Trophoblast cell (in vitro differentiated cells and primary cell): ENCODE results near the gene BHLHE41.

ENCODE experiments used
- DNase-seq, 2 donors: peaks; one replicate each; pipeline ENCODE4 v3.0.0-alpha.2; 2016
- H2AFZ ChIP-seq: 2 replicates; pipeline ENCODE4 v1.6.1; 2013; ENCODE audit warnings: low read length, moderate library complexity, mild to moderate bottlenecking; ENCODE audit not compliant: insufficient read depth, poor library complexity
- H2AK5ac ChIP-seq: 2 replicates; pipeline ENCODE4 v1.6.1; 2013; ENCODE audit warnings: mild to moderate bottlenecking, low read length
- H2BK120ac ChIP-seq: 2 replicates; pipeline ENCODE4 v1.6.1; 2013; ENCODE audit warnings: low read length, mild to moderate bottlenecking, moderate library complexity; ENCODE audit not compliant: insufficient read depth, poor library complexity
- H2BK12ac ChIP-seq: 2 replicates; pipeline ENCODE4 v1.6.1; 2013; ENCODE audit warnings: mild to moderate bottlenecking, low read length, moderate library complexity
- H2BK5ac ChIP-seq: 2 replicates; pipeline ENCODE4 v1.6.1; 2013; ENCODE audit warnings: low read length, low read depth, moderate library complexity, mild to moderate bottlenecking; ENCODE audit not compliant: poor library complexity
- H3K14ac ChIP-seq: 2 replicates; pipeline ENCODE4 v1.6.1; 2013; ENCODE audit warnings: mild to moderate bottlenecking, low read length
- H3K18ac ChIP-seq: 2 replicates; pipeline ENCODE4 v1.6.1; 2013; ENCODE audit warnings: mild to moderate bottlenecking, low read length
- H3K23ac ChIP-seq: 2 replicates; pipeline ENCODE4 v1.6.1; 2013; ENCODE audit warnings: low read length
- H3K27ac ChIP-seq: 2 replicates; pipeline ENCODE4 v1.5.1; 2013; ENCODE audit warnings: low read depth, mild to moderate bottlenecking, inconsistent platforms, low read length, moderate library complexity
- H3K27me3 ChIP-seq: 2 replicates; pipeline ENCODE4 v1.6.1; 2013; ENCODE audit warnings: inconsistent platforms, mild to moderate bottlenecking, low read length, moderate library complexity; ENCODE audit not compliant: insufficient read depth
- H3K36me3 ChIP-seq, 2 experiments: 1 replicate in 1 of 2; 2 replicates in 1 of 2; pipeline ENCODE4 v1.6.1; 2013; ENCODE audit warnings: low read length in 2 of 2, mild to moderate bottlenecking in 2 of 2, moderate library complexity in 1 of 2; ENCODE audit not compliant: insufficient read depth in 2 of 2, control insufficient read depth in 1 of 2
- H3K4ac ChIP-seq: 2 replicates; pipeline ENCODE4 v1.6.1; 2013; ENCODE audit warnings: low read depth, mild to moderate bottlenecking, low read length, moderate library complexity
- H3K4me1 ChIP-seq, 2 experiments: 1 replicate in 1 of 2; 2 replicates in 1 of 2; pipeline ENCODE4 v1.6.1; 2013; ENCODE audit warnings: low read length in 2 of 2, mild to moderate bottlenecking in 2 of 2, moderate library complexity in 1 of 2; ENCODE audit not compliant: insufficient read depth in 2 of 2, control insufficient read depth in 1 of 2
- H3K4me2 ChIP-seq: 2 replicates; pipeline ENCODE4 v1.6.1; 2013; ENCODE audit warnings: inconsistent platforms, mild to moderate bottlenecking, low read length, moderate library complexity
- H3K4me3 ChIP-seq: 2 replicates; pipeline ENCODE4 v1.5.1; 2013; ENCODE audit warnings: mild to moderate bottlenecking, low read depth, low read length, inconsistent platforms
- H3K79me1 ChIP-seq: one replicate; pipeline ENCODE4 v1.6.1; 2013; ENCODE audit warnings: low read length
- H3K79me2 ChIP-seq: 2 replicates; pipeline ENCODE4 v1.6.1; 2013; ENCODE audit warnings: low read length, mild to moderate bottlenecking; ENCODE audit not compliant: control insufficient read depth, insufficient read depth, poor library complexity
- H3K9ac ChIP-seq: 2 replicates; pipeline ENCODE4 v1.6.1; 2013; ENCODE audit warnings: mild to moderate bottlenecking, low read length
- H3K9me3 ChIP-seq: 2 replicates; pipeline ENCODE4 v1.6.1; 2013; ENCODE audit warnings: low read depth, mild to moderate bottlenecking, control low read depth, inconsistent platforms, low read length; ENCODE audit not compliant: insufficient read depth
- H4K12ac ChIP-seq: 2 replicates; pipeline ENCODE4 v1.6.1; 2013; ENCODE audit warnings: low read depth, mild to moderate bottlenecking, low read length, moderate library complexity
- H4K8ac ChIP-seq: 2 replicates; pipeline ENCODE4 v1.6.1; 2013; ENCODE audit warnings: low read depth, mild to moderate bottlenecking, low read length, moderate library complexity
- H4K91ac ChIP-seq: one replicate; pipeline ENCODE4 v1.6.1; 2013; ENCODE audit warnings: low read depth, mild to moderate bottlenecking, low read length, moderate library complexity
- WGBS: extraction: QIAGEN DNeasy Blood & Tissue Kit; methylation state at CpG from one replicate; pipeline ENCODE4 v1.1.7; 2013; ENCODE audit warnings: missing lambda C conversion rate; ENCODE audit not compliant: insufficient read length, insufficient coverage; ENCODE audit errors: extremely low coverage; 5-methylcytosine and 5-hydroxymethylcytosine counted together

The BHLHE41 gene

GRCh38 chr12:26157001-26157400 is 32.2 kb upstream of the BHLHE41 start:
- Histone ChIP-seq H3K14ac (no peak overlapping the region), H3K79me1 (no peaks in the 10 kb centered on the region), H3K4me1 (peaks cover 7 to 12% of the 10 kb centered on the region in 2 experiments), H3K27ac (no peak overlapping the region), H3K4me3 (no peak overlapping the region), H3K27me3 (no peaks in the 10 kb centered on the region), H3K9me3 (no peaks in the 10 kb centered on the region), H3K4me2 (no peak overlapping the region), H2AK5ac (no peak overlapping the region), H2BK120ac (no peak overlapping the region), H2AFZ (no peak overlapping the region), H2BK12ac (no peak overlapping the region), H4K8ac (no peak overlapping the region), H2BK5ac (no peak overlapping the region), H3K9ac (no peak overlapping the region), H4K12ac (no peak overlapping the region), H3K79me2 (no peaks in the 10 kb centered on the region), H3K23ac (no peak overlapping the region), H3K4ac (no peak overlapping the region), H4K91ac (no peak overlapping the region), H3K36me3 (no peaks in the 10 kb centered on the region), H3K18ac (no peak overlapping the region)
- WGBS, result no CpG with 5 or more reads among the region's 3 CpGs
- no peak for DNase-seq

- H3K27me3 ChIP-seq, result no peaks in the 10 kb centered on the region
- no peak overlapping the region for H4K12ac ChIP-seq
- peak; percentile 86 to 93 for DNase-seq
- WGBS, result no CpG with 5 or more reads among the region's 17 CpGs
- no peak overlapping the region for H3K4ac ChIP-seq
- no peak overlapping the region for H3K23ac ChIP-seq
- no peaks in the 10 kb centered on the region for H3K79me1 ChIP-seq
- no peaks in the 10 kb centered on the region for H3K79me2 ChIP-seq
- H4K91ac ChIP-seq, result no peak overlapping the region
- no peak overlapping the region for H2AFZ ChIP-seq
- no peak overlapping the region for H3K14ac ChIP-seq
- H2AK5ac ChIP-seq, result no peak overlapping the region
- no peaks in the 10 kb centered on the region for H3K36me3 ChIP-seq
- H3K27ac ChIP-seq, result no peak overlapping the region
- H3K9me3 ChIP-seq, result no peaks in the 10 kb centered on the region
- no peak overlapping the region for H2BK120ac ChIP-seq
- H2BK5ac ChIP-seq, result no peak overlapping the region
- H3K9ac ChIP-seq, result no peak overlapping the region
- H3K18ac ChIP-seq, result no peak overlapping the region
- H2BK12ac ChIP-seq, result no peak overlapping the region
- H4K8ac ChIP-seq, result no peak overlapping the region
- peaks cover 7 to 12% of the 10 kb centered on the region in 2 experiments for H3K4me1 ChIP-seq
- H3K4me3 ChIP-seq, result no peak overlapping the region
- H3K4me2 ChIP-seq, result no peak overlapping the region
These were observed 31.5 kb upstream of the BHLHE41 start for GRCh38 chr12:26156201-26156871.

- Histone ChIP-seq H4K8ac (no peak overlapping the region), H3K23ac (no peak overlapping the region), H3K4me1 (peaks cover 7 to 12% of the 10 kb centered on the region in 2 experiments), H3K27me3 (no peaks in the 10 kb centered on the region), H3K36me3 (no peaks in the 10 kb centered on the region), H2BK12ac (peak overlapping the region; percentile 74), H3K79me1 (no peaks in the 10 kb centered on the region), H2BK120ac (no peak overlapping the region), H3K9ac (no peak overlapping the region), H3K9me3 (no peaks in the 10 kb centered on the region), H3K79me2 (no peaks in the 10 kb centered on the region), H2BK5ac (no peak overlapping the region), H3K4me2 (peak overlapping the region; percentile 40), H2AK5ac (no peak overlapping the region), H4K91ac (no peak overlapping the region), H3K4me3 (no peak overlapping the region), H3K18ac (no peak overlapping the region), H4K12ac (no peak overlapping the region), H2AFZ (no peak overlapping the region), H3K4ac (no peak overlapping the region), H3K27ac (peak overlapping the region; percentile 34), H3K14ac (no peak overlapping the region)
- DNase-seq, result peak; percentile 70 to 84
- no CpG with 5 or more reads among the region's 5 CpGs for WGBS
These were observed 28.8 kb upstream of the BHLHE41 start for GRCh38 chr12:26153421-26154154.

DNA sequence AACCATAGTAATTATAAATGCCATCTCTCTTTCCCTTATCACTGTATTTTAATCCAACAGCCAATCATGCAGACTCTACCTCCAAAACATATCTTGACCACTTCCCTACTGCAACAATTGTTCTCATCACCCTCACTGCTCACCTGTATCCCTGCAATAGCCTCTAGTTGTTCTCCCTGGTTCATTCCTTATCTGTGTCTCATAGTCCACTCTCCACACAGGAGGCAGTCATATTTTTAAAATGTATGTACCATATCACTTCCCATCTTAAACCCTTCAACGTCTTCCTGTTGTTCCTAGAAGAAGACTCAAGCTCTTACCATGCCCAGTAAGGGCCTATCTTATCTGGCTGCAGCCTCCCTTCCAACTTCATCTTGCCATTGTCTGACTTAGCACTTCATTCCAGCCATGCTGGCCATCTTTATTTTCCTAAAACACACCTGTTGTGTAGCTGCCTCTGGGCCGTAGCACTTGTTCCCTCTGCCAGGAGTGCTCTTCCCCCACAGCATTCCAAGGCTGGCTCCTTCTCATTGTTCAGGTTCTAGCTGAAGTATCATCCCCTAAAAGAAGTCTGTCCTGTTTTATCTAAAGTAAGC is 27.8 kb upstream of the BHLHE41 start:
- Histone ChIP-seq H4K12ac (no peak overlapping the region), H3K18ac (no peak overlapping the region), H3K79me1 (no peaks in the 10 kb centered on the region), H3K36me3 (no peaks in the 10 kb centered on the region), H3K27ac (no peak overlapping the region), H2AK5ac (no peak overlapping the region), H3K23ac (no peak overlapping the region), H4K8ac (no peak overlapping the region), H2BK12ac (no peak overlapping the region), H2AFZ (no peak overlapping the region), H3K4ac (no peak overlapping the region), H4K91ac (no peak overlapping the region), H2BK120ac (no peak overlapping the region), H3K4me3 (no peak overlapping the region), H3K4me1 (peaks cover 7 to 10% of the 10 kb centered on the region in 2 experiments), H3K14ac (no peak overlapping the region), H3K27me3 (no peaks in the 10 kb centered on the region), H3K79me2 (no peaks in the 10 kb centered on the region), H2BK5ac (no peak overlapping the region), H3K4me2 (no peak overlapping the region), H3K9ac (no peak overlapping the region), H3K9me3 (peaks cover 1% of the 10 kb centered on the region)
- peak; percentile 37 to 78 for DNase-seq
- WGBS, result no CpG with 5 or more reads among the region's 2 CpGs
